ENCODE data around the gene ARFGEF2. TPM values are rescaled to one million over a fixed set of nuclear protein-coding genes. Genes with fewer than 3 reads are reported as not detected.
"Not testable (repeated sequence)": the region's sequence is repeated elsewhere in the genome, so short reads cannot be mapped to it uniquely, and the experiment has no call there.

Gene ARFGEF2
- polyA plus RNA-seq, 1 donor = 12.9 TPM

GRCh38 chr20:49063279-49063678, 141.8 kb downstream of the ARFGEF2 start:
- no peak for DNase-seq (ENCODE audit: low read depth)

GRCh38 chr20:49074521-49074920, 153.0 kb downstream of the ARFGEF2 start:
- no peak for DNase-seq (ENCODE audit: low read depth)

GRCh38 chr20:49078310-49078709, 156.8 kb downstream of the ARFGEF2 start:
- no peak for DNase-seq (ENCODE audit: low read depth)

GRCh38 chr20:49082295-49082694, 160.8 kb downstream of the ARFGEF2 start:
- DNase-seq (ENCODE audit: low read depth) = not testable (repeated sequence)

Other genes with a start within 250 kb of the ARFGEF2 start
- 18.2 TPM for gene PREX1, start 93.7 kb upstream of the ARFGEF2 start, polyA plus RNA-seq (ENCODE audit: insufficient read length)
- gene CSE1L, start 124.6 kb downstream of the ARFGEF2 start, polyA plus RNA-seq (ENCODE audit: insufficient read length) = 56.4 TPM